Astrocyte (in vitro differentiated cells and primary cell): ENCODE data around the gene GNB1.

Experiments
- EZH2 ChIP-seq: IDR thresholded peaks from 2 replicates; pipeline ENCODE4 v1.6.1; 2012; ENCODE audit warnings: mild to moderate bottlenecking, low read length, inconsistent platforms; ENCODE audit not compliant: insufficient read depth
- TF ChIP-seq, protein P1 (sequence below): IDR thresholded peaks from 2 replicates; pipeline ENCODE4 v1.5.1; 2011; ENCODE audit warnings: low read depth, mild to moderate bottlenecking, inconsistent platforms, low read length, moderate library complexity; ENCODE audit not compliant: insufficient read depth

DNA sequence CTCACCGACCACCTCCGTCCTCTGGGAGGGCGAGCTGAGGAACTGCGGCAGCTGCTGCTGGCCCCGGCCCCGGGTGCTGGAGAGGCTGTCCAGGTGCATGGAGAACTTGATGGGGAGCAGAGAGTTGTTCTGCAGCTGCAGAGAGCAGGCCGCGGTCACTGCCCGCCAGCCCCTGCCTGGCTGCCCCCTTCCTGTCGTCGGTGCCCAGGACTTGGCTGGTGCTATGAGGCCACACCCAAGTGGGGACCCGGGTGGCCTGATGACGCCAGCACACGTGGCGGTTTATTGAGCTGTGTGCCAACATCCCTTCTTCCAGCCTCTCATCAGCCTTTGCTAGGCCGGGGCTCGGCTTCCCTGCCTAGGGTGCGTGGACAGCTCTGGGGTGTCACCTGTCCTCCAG lies 33.5 kb upstream of the GNB1 start:
- TF ChIP-seq, protein P1, sequence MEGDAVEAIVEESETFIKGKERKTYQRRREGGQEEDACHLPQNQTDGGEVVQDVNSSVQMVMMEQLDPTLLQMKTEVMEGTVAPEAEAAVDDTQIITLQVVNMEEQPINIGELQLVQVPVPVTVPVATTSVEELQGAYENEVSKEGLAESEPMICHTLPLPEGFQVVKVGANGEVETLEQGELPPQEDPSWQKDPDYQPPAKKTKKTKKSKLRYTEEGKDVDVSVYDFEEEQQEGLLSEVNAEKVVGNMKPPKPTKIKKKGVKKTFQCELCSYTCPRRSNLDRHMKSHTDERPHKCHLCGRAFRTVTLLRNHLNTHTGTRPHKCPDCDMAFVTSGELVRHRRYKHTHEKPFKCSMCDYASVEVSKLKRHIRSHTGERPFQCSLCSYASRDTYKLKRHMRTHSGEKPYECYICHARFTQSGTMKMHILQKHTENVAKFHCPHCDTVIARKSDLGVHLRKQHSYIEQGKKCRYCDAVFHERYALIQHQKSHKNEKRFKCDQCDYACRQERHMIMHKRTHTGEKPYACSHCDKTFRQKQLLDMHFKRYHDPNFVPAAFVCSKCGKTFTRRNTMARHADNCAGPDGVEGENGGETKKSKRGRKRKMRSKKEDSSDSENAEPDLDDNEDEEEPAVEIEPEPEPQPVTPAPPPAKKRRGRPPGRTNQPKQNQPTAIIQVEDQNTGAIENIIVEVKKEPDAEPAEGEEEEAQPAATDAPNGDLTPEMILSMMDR = no peak
- TF ChIP-seq EZH2 = no peak
